Fibroblast of lung (primary cell): Measurements from ENCODE around the gene ESD.

Source experiments
- CTCF ChIP-seq, 2 donors: IDR thresholded peaks in 1 of 2; conservative IDR thresholded peaks in 1 of 2; 1 replicate in 1 of 2; 2 replicates in 1 of 2; pipeline ENCODE4 v1.5.1; 2011 to 2012; ENCODE audit warnings: low read length in 2 of 2, control low read depth in 1 of 2, inconsistent platforms in 1 of 2, low read depth in 1 of 2, mild to moderate bottlenecking in 1 of 2
- EZH2 ChIP-seq: IDR thresholded peaks from 2 replicates; pipeline ENCODE4 v1.5.1; 2012; ENCODE audit warnings: low read length, control low read depth, mild to moderate bottlenecking; ENCODE audit errors: missing control alignments

GRCh38 chr13:46795321-46795720 lies 1.6 kb downstream of the ESD start:
- TF ChIP-seq CTCF (conservative IDR thresholded peaks at IDR 0.05 in 1 of 2, IDR thresholded peaks at IDR 0.05 in 1 of 2; ENCODE audit: low read depth in 1 of 2, low read length in 2 of 2) (no peak), EZH2 (no peak)
